LNCAP (cell line): Measurements from ENCODE around the gene RNF13.

Source experiments
- TF ChIP-seq, protein P1 (sequence below): fragments of 450-650 bp; IDR thresholded peaks from 2 replicates; pipeline ENCODE4 v1.5.1; 2017; ENCODE audit warnings: mild to moderate bottlenecking

Gene RNF13

DNA sequence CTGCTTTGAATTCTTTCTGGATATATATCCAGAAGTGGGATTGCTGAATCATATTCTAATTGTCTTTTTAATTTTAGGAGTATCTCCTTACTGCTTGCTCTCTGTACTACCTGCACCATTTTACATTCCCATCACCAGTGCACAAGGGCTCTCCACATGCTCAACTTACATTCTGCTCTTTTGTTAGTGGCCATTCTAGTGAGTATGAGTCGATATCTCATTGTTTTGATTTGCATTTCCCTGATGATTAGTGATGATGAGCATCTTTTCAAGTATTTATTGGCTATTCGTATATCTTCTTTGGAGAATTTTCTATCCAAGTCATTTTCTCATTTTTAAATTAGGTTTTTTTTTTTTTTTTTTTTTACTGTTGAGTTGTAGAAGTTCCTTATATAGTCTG lies 128.2 kb downstream of the RNF13 start:
- TF ChIP-seq, protein P1, sequence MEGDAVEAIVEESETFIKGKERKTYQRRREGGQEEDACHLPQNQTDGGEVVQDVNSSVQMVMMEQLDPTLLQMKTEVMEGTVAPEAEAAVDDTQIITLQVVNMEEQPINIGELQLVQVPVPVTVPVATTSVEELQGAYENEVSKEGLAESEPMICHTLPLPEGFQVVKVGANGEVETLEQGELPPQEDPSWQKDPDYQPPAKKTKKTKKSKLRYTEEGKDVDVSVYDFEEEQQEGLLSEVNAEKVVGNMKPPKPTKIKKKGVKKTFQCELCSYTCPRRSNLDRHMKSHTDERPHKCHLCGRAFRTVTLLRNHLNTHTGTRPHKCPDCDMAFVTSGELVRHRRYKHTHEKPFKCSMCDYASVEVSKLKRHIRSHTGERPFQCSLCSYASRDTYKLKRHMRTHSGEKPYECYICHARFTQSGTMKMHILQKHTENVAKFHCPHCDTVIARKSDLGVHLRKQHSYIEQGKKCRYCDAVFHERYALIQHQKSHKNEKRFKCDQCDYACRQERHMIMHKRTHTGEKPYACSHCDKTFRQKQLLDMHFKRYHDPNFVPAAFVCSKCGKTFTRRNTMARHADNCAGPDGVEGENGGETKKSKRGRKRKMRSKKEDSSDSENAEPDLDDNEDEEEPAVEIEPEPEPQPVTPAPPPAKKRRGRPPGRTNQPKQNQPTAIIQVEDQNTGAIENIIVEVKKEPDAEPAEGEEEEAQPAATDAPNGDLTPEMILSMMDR: no peak

DNA sequence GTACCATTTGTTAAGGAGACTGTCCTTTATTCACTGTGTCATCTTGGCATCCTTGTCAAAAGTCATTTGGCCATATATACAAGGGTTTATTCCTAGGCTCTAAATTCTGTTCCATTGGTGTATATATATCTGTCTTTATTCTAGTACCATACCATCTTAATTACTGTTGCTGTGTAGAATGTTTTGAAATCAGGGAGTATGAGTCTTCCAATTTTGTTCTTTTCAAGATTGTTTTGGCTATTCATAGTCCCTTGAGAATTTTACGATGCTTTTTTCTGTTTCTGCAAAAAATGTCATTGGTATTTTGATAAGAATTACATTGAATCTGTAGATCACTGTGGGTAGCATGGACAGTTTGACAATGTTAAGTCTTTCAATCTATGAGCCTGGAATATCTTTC lies 128.9 kb downstream of the RNF13 start:
- TF ChIP-seq, protein P1: no peak

DNA sequence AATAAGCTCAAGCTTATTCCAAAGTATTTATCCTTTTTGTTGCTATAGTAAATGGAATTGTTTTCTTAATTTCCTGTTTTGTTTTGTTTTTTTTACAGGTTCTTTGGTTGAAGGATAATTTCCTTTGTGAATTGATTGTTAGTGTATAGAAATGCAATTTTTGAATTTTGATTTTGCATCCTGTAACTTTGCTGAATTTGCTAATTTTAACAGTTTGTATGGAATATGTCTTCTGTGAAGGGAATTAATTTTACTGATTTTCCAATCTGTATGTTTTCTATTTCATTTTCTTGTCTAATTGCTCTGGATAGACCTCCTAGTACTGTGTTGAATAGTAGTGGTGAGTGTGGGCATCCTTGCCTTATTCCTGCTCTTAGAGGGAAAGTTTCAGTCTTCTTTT lies 129.4 kb downstream of the RNF13 start:
- TF ChIP-seq, protein P1: no peak

DNA sequence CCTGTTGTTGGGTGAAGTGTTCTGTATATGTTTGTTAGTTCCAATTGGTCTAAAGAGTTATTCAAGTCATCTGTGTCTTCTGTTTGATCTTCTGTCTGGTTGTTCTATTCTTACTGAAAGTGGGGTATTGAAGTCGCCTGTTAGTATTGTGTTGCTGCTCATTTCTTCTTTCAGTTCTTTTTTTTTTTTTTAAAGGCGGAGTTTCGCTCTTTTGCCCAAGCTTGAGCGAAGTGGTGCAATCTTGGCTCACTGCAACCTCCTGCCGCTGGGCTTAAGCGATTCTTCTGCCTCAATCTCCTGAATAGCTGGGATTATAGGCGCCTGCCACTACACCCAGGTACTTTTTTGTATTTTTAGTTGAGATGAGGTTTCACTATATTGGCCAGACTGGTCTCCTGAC lies 134.2 kb downstream of the RNF13 start:
- TF ChIP-seq, protein P1: no peak

DNA sequence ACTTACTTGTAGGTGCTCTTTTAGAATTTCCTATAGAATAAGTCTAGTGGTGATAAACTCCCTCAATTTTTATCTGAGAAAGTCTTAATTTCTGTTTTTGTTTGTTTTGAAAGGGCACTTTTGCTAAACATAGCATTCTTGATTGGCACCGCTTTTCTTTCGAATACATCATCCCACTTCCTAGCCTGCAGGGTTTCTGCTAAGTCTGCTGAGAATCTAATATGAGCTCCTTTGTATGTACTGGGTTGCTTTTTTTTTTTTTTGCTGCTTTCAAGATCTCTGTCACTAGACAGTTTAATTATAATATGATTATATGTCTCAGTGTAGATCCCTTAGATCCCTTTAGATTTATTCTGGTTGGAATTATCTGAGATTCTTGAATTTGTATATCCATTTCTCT lies 136.2 kb downstream of the RNF13 start:
- TF ChIP-seq, protein P1: no peak

DNA sequence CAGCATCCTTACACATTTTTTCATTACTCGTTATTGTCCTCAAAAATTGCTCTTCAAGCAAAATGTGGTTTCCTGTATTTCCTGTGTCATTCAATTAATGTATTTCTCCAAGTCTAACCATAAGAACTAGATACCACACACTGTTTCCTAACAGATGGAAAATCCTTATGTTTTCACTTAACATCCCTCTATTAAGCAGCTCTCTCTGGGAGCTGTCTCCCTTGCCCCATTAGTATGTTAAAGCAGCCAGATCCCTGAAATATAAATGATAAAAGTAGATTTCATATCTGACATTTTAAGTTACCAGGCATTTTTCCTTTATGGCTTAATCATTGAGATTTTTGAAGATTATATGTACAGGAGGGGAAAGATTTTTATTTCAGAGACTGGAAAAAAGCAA lies 141.8 kb downstream of the RNF13 start:
- TF ChIP-seq, protein P1: no peak

DNA sequence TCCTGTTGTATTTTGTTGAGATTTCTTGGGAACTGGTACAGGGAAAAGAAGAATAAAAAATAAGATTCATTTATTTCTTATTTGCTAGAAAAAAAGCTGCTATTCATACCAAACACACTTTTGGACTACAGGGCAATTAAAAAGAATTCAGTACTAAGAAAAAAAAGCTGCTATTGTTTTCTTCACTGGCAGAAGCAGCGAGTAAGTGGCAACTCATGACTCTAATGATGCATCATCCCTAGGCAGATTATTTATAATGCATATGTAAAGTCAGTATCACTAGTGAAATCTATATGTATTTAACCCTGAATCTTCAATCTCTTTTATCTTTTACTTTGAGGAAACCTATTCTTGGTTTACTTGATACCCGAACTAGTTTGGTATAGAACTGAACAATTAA lies 142.4 kb downstream of the RNF13 start:
- TF ChIP-seq, protein P1: no peak

DNA sequence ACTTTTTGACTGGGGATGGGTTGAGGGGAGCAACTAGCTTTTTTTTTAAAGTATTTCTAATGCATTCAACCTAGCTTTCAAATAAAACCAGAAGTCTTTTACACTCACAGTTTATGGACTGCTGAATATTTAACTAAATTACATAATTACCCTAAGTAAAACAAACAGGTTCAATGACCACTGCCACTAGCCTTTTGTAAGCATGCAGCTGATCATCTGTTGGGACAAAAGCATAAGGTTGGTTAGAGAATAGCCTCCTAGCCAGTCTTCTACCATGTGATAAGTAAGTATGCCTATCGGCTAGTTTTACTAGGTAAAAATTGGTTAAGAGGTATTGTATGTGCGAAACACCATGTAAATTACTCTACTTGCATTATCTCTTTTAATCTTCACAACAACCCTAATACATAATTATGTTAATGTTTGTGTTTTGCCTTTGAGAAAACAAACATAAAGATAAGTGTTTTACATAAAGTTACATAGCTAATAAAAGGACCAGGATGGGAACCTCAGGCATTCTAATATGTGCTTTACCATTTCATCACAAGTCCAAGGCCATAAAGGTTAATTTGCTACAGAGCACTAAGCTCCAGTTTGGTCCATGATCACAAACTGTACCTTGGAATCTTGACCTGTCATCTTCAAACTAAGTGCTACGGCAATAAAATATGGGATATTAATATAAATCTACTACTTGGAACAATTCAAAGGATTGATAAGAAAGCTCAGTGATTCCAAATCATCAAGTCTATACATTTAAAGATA lies 144.5 kb downstream of the RNF13 start:
- TF ChIP-seq, protein P1: no peak
